ENCODE measurements around the gene PCDHGA9. TPM values are rescaled to one million over a fixed set of nuclear protein-coding genes. Genes with fewer than 3 reads are reported as not detected.
A peak's percentile ranks its signal among the peaks of the same experiment; 100 is the strongest.

PCDHGA9 gene
- total RNA-seq, 1 experiment from 2014 or later: 13.0 TPM

DNA sequence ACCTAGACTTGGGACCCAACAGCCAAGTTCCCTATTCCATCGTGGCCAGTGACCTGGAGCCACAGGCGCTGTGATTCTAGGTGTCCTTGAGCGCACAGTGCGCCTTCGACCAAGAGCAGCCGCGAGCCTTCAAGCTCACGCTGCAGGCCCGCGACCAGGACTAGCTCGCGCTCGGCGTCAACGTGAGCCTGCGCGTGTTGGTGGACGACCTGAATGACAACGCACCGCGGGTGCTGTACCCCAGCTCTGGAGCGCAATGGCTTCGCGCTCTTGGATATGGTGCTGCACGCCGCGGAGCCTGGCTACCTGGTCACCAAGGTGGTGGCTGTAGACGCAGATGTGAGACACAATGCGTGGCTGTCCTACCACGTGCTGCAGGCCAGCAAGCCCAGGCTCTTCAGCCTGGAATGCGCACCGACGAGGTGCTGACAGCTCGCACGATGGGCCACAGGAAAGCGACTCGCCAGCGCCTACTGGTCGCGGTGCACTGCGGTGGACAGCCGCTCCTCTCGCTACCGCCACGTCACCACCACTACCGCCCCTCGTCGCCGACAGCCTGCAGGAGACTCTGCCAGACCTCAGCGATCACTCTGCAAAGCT lies 39.1 kb downstream of the PCDHGA9 start:
- Histone ChIP-seq H3K27ac (ENCODE audit: low read length) (peak overlapping the region; percentile 89; the same call in 1 of the 2 replicates), H3K79me2 (ENCODE audit: low read length) (peaks cover 32% of the 10 kb centered on the region), H2AFZ (ENCODE audit: low read length) (no peak overlapping the region), H3K9ac (ENCODE audit: low read length) (no peak overlapping the region), H3K9me2 (replicated peaks; ENCODE audit: insufficient read depth, low read length) (no peaks in the 10 kb centered on the region), H3K4me2 (ENCODE audit: low read depth, low read length, poor library complexity, severe bottlenecking) (peak overlapping the region; percentile 49), H3K36me3 (ENCODE audit: insufficient read depth, low read length) (peaks cover 6% of the 10 kb centered on the region), H3K4me1 (ENCODE audit: low read length) (peaks cover 23% of the 10 kb centered on the region), H3K9me3 (ENCODE audit: low read length) (no peaks in the 10 kb centered on the region), H3K4me3 (ENCODE audit: low read length) (no peak overlapping the region), H4K20me1 (ENCODE audit: insufficient read depth, low read depth, low read length) (no peaks in the 10 kb centered on the region), H3K27me3 (ENCODE audit: low read length) (no peaks in the 10 kb centered on the region)
- no peak for DNase-seq

Other genes starting within 250 kb of the PCDHGA9 start
- gene PCDHB7, start 230.1 kb upstream of the PCDHGA9 start, total RNA-seq (2014; rRNA removed; shearing (Covaris generic); ENCODE audit: low replicate concordance): not detected in 2 replicates
- gene PCDHB8, start 225.0 kb upstream of the PCDHGA9 start, total RNA-seq (2014; rRNA removed; shearing (Covaris generic); ENCODE audit: low replicate concordance): not detected in 2 replicates
- gene PCDHB16, start 220.4 kb upstream of the PCDHGA9 start, total RNA-seq (2014; rRNA removed; shearing (Covaris generic); ENCODE audit: low replicate concordance): 0.04 and 0.54 TPM in 2 replicates
- 0.11 and 0.29 TPM in 2 replicates for gene PCDHB9, start 215.6 kb upstream of the PCDHGA9 start, total RNA-seq (2014; rRNA removed; shearing (Covaris generic); ENCODE audit: low replicate concordance)
- 0.11 TPM in 1 of 2 replicates, not detected in the other for gene PCDHB10, start 210.4 kb upstream of the PCDHGA9 start, total RNA-seq (2014; rRNA removed; shearing (Covaris generic); ENCODE audit: low replicate concordance)
- gene PCDHB11, start 203.2 kb upstream of the PCDHGA9 start, total RNA-seq (2014; rRNA removed; shearing (Covaris generic); ENCODE audit: low replicate concordance): not detected in 2 replicates
- not detected in 2 replicates for gene PCDHB12, start 194.1 kb upstream of the PCDHGA9 start, total RNA-seq (2014; rRNA removed; shearing (Covaris generic); ENCODE audit: low replicate concordance)
- gene PCDHB13, start 188.9 kb upstream of the PCDHGA9 start, total RNA-seq (2014; rRNA removed; shearing (Covaris generic); ENCODE audit: low replicate concordance): 0.19 and 0.69 TPM in 2 replicates
- gene PCDHB14, start 179.4 kb upstream of the PCDHGA9 start, total RNA-seq (2014; rRNA removed; shearing (Covaris generic); ENCODE audit: low replicate concordance): 0.48 and 0.90 TPM in 2 replicates
- 0.25 TPM in 1 of 2 replicates, not detected in the other for gene PCDHB15, start 157.4 kb upstream of the PCDHGA9 start, total RNA-seq (2014; rRNA removed; shearing (Covaris generic); ENCODE audit: low replicate concordance)
- gene SLC25A2, start 98.7 kb upstream of the PCDHGA9 start, total RNA-seq (2014; rRNA removed; shearing (Covaris generic); ENCODE audit: low replicate concordance): 0.65 and 0.82 TPM in 2 replicates
- gene TAF7, start 82.0 kb upstream of the PCDHGA9 start, total RNA-seq (2014; rRNA removed; shearing (Covaris generic); ENCODE audit: low replicate concordance): 70.0 and 85.9 TPM in 2 replicates
- 0.48 and 1.2 TPM in 2 replicates for gene PCDHGA1, start 72.3 kb upstream of the PCDHGA9 start, total RNA-seq (2014; rRNA removed; shearing (Covaris generic); ENCODE audit: low replicate concordance)
- 0.04 TPM in 1 of 2 replicates, not detected in the other for gene PCDHGA2, start 64.0 kb upstream of the PCDHGA9 start, total RNA-seq (2014; rRNA removed; shearing (Covaris generic); ENCODE audit: low replicate concordance)
- not detected in 2 replicates for gene PCDHGA3, start 58.9 kb upstream of the PCDHGA9 start, total RNA-seq (2014; rRNA removed; shearing (Covaris generic); ENCODE audit: low replicate concordance)
- gene PCDHGB1, start 52.7 kb upstream of the PCDHGA9 start, total RNA-seq (2014; rRNA removed; shearing (Covaris generic); ENCODE audit: low replicate concordance): 14.0 and 15.3 TPM in 2 replicates
- 11.1 and 13.5 TPM in 2 replicates for gene PCDHGA4, start 47.8 kb upstream of the PCDHGA9 start, total RNA-seq (2014; rRNA removed; shearing (Covaris generic); ENCODE audit: low replicate concordance)
- 9.8 and 11.5 TPM in 2 replicates for gene PCDHGB2, start 42.8 kb upstream of the PCDHGA9 start, total RNA-seq (2014; rRNA removed; shearing (Covaris generic); ENCODE audit: low replicate concordance)
- gene PCDHGA5, start 38.6 kb upstream of the PCDHGA9 start, total RNA-seq (2014; rRNA removed; shearing (Covaris generic); ENCODE audit: low replicate concordance): 8.8 and 9.7 TPM in 2 replicates
- gene PCDHGB3, start 32.5 kb upstream of the PCDHGA9 start, total RNA-seq (2014; rRNA removed; shearing (Covaris generic); ENCODE audit: low replicate concordance): 19.5 and 22.7 TPM in 2 replicates
- gene PCDHGA6, start 28.9 kb upstream of the PCDHGA9 start, total RNA-seq (2014; rRNA removed; shearing (Covaris generic); ENCODE audit: low replicate concordance): 10.9 and 14.5 TPM in 2 replicates
- 8.4 and 11.5 TPM in 2 replicates for gene PCDHGA7, start 20.0 kb upstream of the PCDHGA9 start, total RNA-seq (2014; rRNA removed; shearing (Covaris generic); ENCODE audit: low replicate concordance)
- 6.3 and 10.0 TPM in 2 replicates for gene PCDHGB4, start 15.1 kb upstream of the PCDHGA9 start, total RNA-seq (2014; rRNA removed; shearing (Covaris generic); ENCODE audit: low replicate concordance)
- 8.8 and 9.6 TPM in 2 replicates for gene PCDHGA8, start 10.1 kb upstream of the PCDHGA9 start, total RNA-seq (2014; rRNA removed; shearing (Covaris generic); ENCODE audit: low replicate concordance)
- 17.0 and 26.4 TPM in 2 replicates for gene PCDHGB5, start 4.8 kb upstream of the PCDHGA9 start, total RNA-seq (2014; rRNA removed; shearing (Covaris generic); ENCODE audit: low replicate concordance)
- 5.5 and 8.8 TPM in 2 replicates for gene PCDHGB6, start 5.2 kb downstream of the PCDHGA9 start, total RNA-seq (2014; rRNA removed; shearing (Covaris generic); ENCODE audit: low replicate concordance)
- gene PCDHGA10, start 10.2 kb downstream of the PCDHGA9 start, total RNA-seq (2014; rRNA removed; shearing (Covaris generic); ENCODE audit: low replicate concordance): 8.5 and 11.2 TPM in 2 replicates
- gene PCDHGB7, start 14.9 kb downstream of the PCDHGA9 start, total RNA-seq (2014; rRNA removed; shearing (Covaris generic); ENCODE audit: low replicate concordance): 6.3 and 10.4 TPM in 2 replicates
- gene PCDHGA11, start 18.3 kb downstream of the PCDHGA9 start, total RNA-seq (2014; rRNA removed; shearing (Covaris generic); ENCODE audit: low replicate concordance): 9.3 and 10.4 TPM in 2 replicates
- 6.6 and 7.8 TPM in 2 replicates for gene PCDHGA12, start 27.7 kb downstream of the PCDHGA9 start, total RNA-seq (2014; rRNA removed; shearing (Covaris generic); ENCODE audit: low replicate concordance)
- 61.3 and 75.2 TPM in 2 replicates for gene PCDHGC3, start 73.2 kb downstream of the PCDHGA9 start, total RNA-seq (2014; rRNA removed; shearing (Covaris generic); ENCODE audit: low replicate concordance)
- gene PCDHGC4, start 82.3 kb downstream of the PCDHGA9 start, total RNA-seq (2014; rRNA removed; shearing (Covaris generic); ENCODE audit: low replicate concordance): 7.0 and 11.8 TPM in 2 replicates
- gene PCDHGC5, start 86.3 kb downstream of the PCDHGA9 start, total RNA-seq (2014; rRNA removed; shearing (Covaris generic); ENCODE audit: low replicate concordance): 5.1 and 5.8 TPM in 2 replicates
- 147 and 181 TPM in 2 replicates for gene DIAPH1, start 216.2 kb downstream of the PCDHGA9 start, total RNA-seq (2014; rRNA removed; shearing (Covaris generic); ENCODE audit: low replicate concordance)
- 96.0 and 128 TPM in 2 replicates for gene HDAC3, start 234.1 kb downstream of the PCDHGA9 start, total RNA-seq (2014; rRNA removed; shearing (Covaris generic); ENCODE audit: low replicate concordance)
- gene RELL2, start 234.2 kb downstream of the PCDHGA9 start, total RNA-seq (2014; rRNA removed; shearing (Covaris generic); ENCODE audit: low replicate concordance): 20.4 and 48.3 TPM in 2 replicates
- 14.6 and 19.3 TPM in 2 replicates for gene FCHSD1, start 248.6 kb downstream of the PCDHGA9 start, total RNA-seq (2014; rRNA removed; shearing (Covaris generic); ENCODE audit: low replicate concordance)